Testis (tissue), 3 donors: Measurements from ENCODE around the gene MRPL10. TPM values are rescaled to one million over a fixed set of nuclear protein-coding genes. Genes with fewer than 3 reads are reported as not detected.
A peak's percentile ranks its signal among the peaks of the same experiment; 100 is the strongest.

Experiments
- DNase-seq: peaks from one replicate; pipeline ENCODE4 v3.0.0-alpha.2; 2019
- H3K27ac ChIP-seq, 2 donors: fragments of 200-600 bp; sonication (generic); one replicate each; pipeline ENCODE4 v1.5.1; 2019
- H3K27me3 ChIP-seq: fragments of 200-600 bp; sonication (generic); one replicate; pipeline ENCODE4 v1.5.1; 2019
- H3K36me3 ChIP-seq: fragments of 200-600 bp; sonication (generic); one replicate; pipeline ENCODE4 v1.5.1; 2017; ENCODE audit warnings: low read depth; ENCODE audit errors: missing control alignments
- H3K4me1 ChIP-seq: fragments of 200-600 bp; sonication (generic); one replicate; pipeline ENCODE4 v1.5.1; 2019
- H3K4me3 ChIP-seq, 2 donors: fragments of 200-600 bp; sonication (generic); one replicate each; pipeline ENCODE4 v1.5.1; 2017 to 2019
- H3K9me3 ChIP-seq: fragments of 200-600 bp; sonication (generic); one replicate; pipeline ENCODE4 v1.5.1; 2017
- CTCF ChIP-seq, 3 experiments: fragments of 450-650 bp in 2 of 3; fragments of 200-600 bp in 1 of 3; sonication (generic) in 1 of 3; IDR thresholded peaks; one replicate each; pipeline ENCODE4 v1.5.1; 2016 to 2019; ENCODE audit warnings: antibody characterized with exemption in 3 of 3, mild to moderate bottlenecking in 2 of 3, moderate library complexity in 1 of 3
- POLR2A ChIP-seq: fragments of 450-650 bp; IDR thresholded peaks from one replicate; pipeline ENCODE4 v1.6.1; 2017; ENCODE audit warnings: antibody characterized with exemption, mild to moderate bottlenecking, moderate library complexity
- WGBS, 2 donors: methylation state at CpG; one replicate each; pipeline ENCODE4 v1.1.5; 2018; 5-methylcytosine and 5-hydroxymethylcytosine counted together
- intact Hi-C: fragments of 100-400 bp; cut with DNase I; formaldehyde crosslinking; loops from one replicate; pipeline ENCODE4 v1.15.1; 2023; ENCODE audit warnings: low total_unique reads
- polyA plus RNA-seq: library from polyadenylated mRNA; stranded (reverse); fragments of 350-450 nt; fragmentation: Illumina TruSeq; extraction: RNeasy Lipid Tissue Mini Kit (QIAGEN cat#74804); gene quantifications from one replicate; pipeline ENCODE4 v1.2.3, GENCODE V29; 2014; ENCODE audit warnings: low read depth, low replicate concordance; ENCODE audit not compliant: insufficient read depth
- total RNA-seq, 2 donors: library from RNA; depleted of rRNA; stranded (reverse); fragments of >200 nt; gene quantifications; one replicate each; pipeline ENCODE4 v1.2.3, GENCODE V29; 2016

MRPL10 gene
- total and polyA plus RNA-seq, 3 donors from 2014 or later, result 47.1 to 51.5 (median 47.4) TPM

DNA sequence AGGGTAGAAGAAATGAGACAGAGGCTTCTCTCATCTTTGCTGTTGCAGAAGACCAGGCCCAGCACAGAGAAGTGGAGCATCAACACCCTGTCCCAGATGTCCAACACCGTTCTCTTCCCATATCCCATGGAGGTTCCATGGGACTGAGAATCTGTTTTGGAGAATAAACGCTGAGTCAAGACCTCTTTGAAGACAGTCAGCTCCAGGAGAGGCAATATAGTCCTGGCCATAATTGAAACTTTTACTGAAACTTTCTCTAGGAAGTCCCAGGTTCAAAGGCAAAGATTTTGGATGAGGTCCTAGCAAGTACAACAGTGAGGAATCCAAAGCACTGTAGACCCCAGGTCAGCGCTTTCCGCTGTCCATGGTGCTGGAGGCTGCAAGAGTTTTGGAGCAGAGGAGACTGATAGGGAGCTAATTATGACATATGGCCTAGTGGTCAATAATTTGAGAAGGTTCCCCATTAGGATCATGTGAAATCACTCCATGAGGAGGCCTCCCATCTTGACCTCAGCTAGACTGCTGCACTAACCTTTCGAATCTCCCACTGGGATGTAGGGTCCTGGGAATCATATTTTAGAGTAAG, 45.7 kb downstream of the MRPL10 start:
- Histone ChIP-seq H3K4me1 (no peaks in the 10 kb centered on the region), H3K27ac (no peak overlapping the region), H3K27me3 (no peaks in the 10 kb centered on the region), H3K4me3 (no peak overlapping the region), H3K36me3 (no peaks in the 10 kb centered on the region), H3K9me3 (no peaks in the 10 kb centered on the region)
- 54 to 57% methylated on average over 5 of the region's 5 CpGs for WGBS, 2 donors
- no peak for TF ChIP-seq CTCF (IDR thresholded peaks at IDR 0.05)
- TF ChIP-seq POLR2A, result no peak
- DNase-seq, result no peak
- intact Hi-C loops, result no loop called here

DNA sequence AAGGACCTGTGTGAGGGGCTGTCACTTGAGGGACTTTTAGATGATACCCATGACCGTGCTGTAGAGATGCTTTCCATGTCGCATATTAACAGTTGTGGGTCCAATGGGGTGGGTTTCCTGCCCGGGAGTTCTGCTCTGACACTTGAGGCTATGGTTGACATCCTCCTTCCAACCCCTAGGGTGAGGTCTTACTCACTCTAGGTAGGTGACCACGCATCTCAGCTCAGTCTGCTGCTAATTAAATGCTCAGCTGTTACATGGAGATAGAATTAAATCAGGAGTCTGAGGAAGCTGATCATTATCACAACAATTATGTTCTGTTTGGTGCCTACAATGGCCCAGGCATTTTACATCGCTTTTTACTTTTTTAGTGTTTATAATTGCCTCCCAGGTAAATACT, 49.9 kb downstream of the MRPL10 start:
- DNase-seq, result no peak
- H3K4me1 ChIP-seq, result no peaks in the 10 kb centered on the region
- WGBS, 2 donors, result 80 to 93% methylated on average over 5 of the region's 5 CpGs
- H3K9me3 ChIP-seq, result no peaks in the 10 kb centered on the region
- H3K4me3 ChIP-seq, result no peak overlapping the region
- H3K27me3 ChIP-seq, result no peaks in the 10 kb centered on the region
- no peaks in the 10 kb centered on the region for H3K36me3 ChIP-seq
- no peak overlapping the region for H3K27ac ChIP-seq
- intact Hi-C loops, result no loop called here
- TF ChIP-seq POLR2A, result no peak
- no peak for TF ChIP-seq CTCF (IDR thresholded peaks at IDR 0.05)

- WGBS, 2 donors, result 8 to 17% methylated on average over 8 to 39 of the region's 45 CpGs
- no peaks in the 10 kb centered on the region for H3K27me3 ChIP-seq
- peak overlapping the region; percentile 8 to 12 for H3K4me3 ChIP-seq
- H3K27ac ChIP-seq, result no peak overlapping the region
- intact Hi-C loops, result no loop called here
- no peaks in the 10 kb centered on the region for H3K9me3 ChIP-seq
- no peak for TF ChIP-seq POLR2A
- TF ChIP-seq CTCF (IDR thresholded peaks at IDR 0.05), result no peak
- DNase-seq, result no peak
- H3K36me3 ChIP-seq, result no peaks in the 10 kb centered on the region
- H3K4me1 ChIP-seq, result no peaks in the 10 kb centered on the region
Observed at GRCh38 chr17:47778184-47778635, 53.1 kb downstream of the MRPL10 start.

DNA sequence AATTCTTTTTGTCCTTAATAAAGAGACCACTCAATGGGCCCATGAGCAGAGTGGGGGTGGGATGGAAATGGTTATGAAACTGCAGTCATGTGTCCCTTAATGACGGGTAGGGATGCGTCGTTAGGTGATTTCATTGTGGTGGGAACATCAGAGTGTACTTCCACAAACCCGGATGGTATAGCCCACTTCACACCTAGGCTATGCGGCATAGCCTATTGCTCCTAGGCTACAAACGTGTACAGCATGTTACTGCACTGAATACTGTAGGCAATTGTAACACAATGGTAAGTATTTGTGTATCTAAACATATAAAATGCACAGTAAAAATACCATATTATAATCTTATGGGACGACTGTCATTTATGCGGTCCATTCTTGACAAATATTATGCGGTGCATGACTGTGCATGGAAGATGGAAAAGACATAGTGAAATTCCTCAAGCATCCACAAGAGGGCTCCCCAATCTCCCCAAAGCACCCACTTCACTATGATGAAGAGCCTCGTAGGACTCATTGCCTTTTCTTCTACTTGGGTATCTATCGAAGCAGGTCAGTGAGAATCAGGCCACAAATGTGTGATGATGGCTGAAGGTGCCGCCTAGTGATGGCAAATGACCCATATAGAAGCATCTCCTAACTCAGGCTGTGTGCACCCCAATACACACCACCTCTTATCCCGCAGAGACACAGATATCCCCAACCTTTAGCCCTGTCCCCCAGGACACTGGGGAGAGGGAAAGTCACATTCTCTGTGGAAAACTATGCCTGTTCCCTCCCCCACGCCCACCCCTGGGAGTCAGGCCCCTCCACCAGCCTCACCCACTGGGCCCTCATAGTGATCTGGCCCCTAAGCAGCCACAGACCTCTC, 54.8 kb downstream of the MRPL10 start:
- intact Hi-C loops, result no loop called here
- no peaks in the 10 kb centered on the region for H3K4me1 ChIP-seq
- no peaks in the 10 kb centered on the region for H3K27me3 ChIP-seq
- no peaks in the 10 kb centered on the region for H3K36me3 ChIP-seq
- 61 to 65% methylated on average over 14 of the region's 14 CpGs for WGBS, 2 donors
- TF ChIP-seq CTCF (IDR thresholded peaks at IDR 0.05), result peak in 2 of 3 experiments; percentile 56 to 57
- no peak for TF ChIP-seq POLR2A
- no peak overlapping the region for H3K4me3 ChIP-seq
- no peak overlapping the region for H3K27ac ChIP-seq
- DNase-seq, result no peak
- no peaks in the 10 kb centered on the region for H3K9me3 ChIP-seq
